Colonic mucosa (tissue), 4 donors: ENCODE results near the gene TMEM212. TPM values are rescaled to one million over a fixed set of nuclear protein-coding genes. Genes with fewer than 3 reads are reported as not detected.
A peak's percentile ranks its signal among the peaks of the same experiment; 100 is the strongest.

Experiments used
- DNase-seq: peaks from one replicate; pipeline ENCODE4 v3.0.0-alpha.2; 2020
- H3K27ac ChIP-seq: fragments of 200-600 bp; one replicate; pipeline ENCODE4 v1.8.0; 2021
- H3K27me3 ChIP-seq: fragments of 200-600 bp; one replicate; pipeline ENCODE4 v1.8.0; 2021
- H3K36me3 ChIP-seq: fragments of 200-600 bp; one replicate; pipeline ENCODE4 v1.8.0; 2021
- H3K4me1 ChIP-seq: fragments of 200-600 bp; one replicate; pipeline ENCODE4 v1.8.0; 2021; ENCODE audit warnings: mild to moderate bottlenecking
- H3K4me3 ChIP-seq: fragments of 200-600 bp; one replicate; pipeline ENCODE4 v1.8.0; 2021
- H3K9ac ChIP-seq, 2 donors: one replicate each; pipeline ENCODE4 v1.7.0; 2013; ENCODE audit warnings: control low read depth in 2 of 2, low read depth in 2 of 2, low read length in 2 of 2
- H3K9me3 ChIP-seq: fragments of 200-600 bp; one replicate; pipeline ENCODE4 v1.8.0; 2021
- intact Hi-C: fragments of 100-400 bp; cut with DNase I; formaldehyde crosslinking; loops from one replicate; pipeline ENCODE4 v1.14.1; 2022
- total RNA-seq, 2 donors: library from RNA; stranded (reverse); fragmentation: NEBNext Ultra II Directional in 1 of 2; extraction: Animal tissue kit (Norgen Biotek cat#: 25700) in 1 of 2; gene quantifications; one replicate each; pipeline ENCODE4 v1.2.1, GENCODE V29; 2021
- TF ChIP-seq, protein P1 (sequence below): fragments of 200-600 bp; IDR thresholded peaks from one replicate; pipeline ENCODE4 v1.8.0; 2022; ENCODE audit warnings: antibody characterized with exemption, mild to moderate bottlenecking
- donor health status: healthy.
- donor health status: DM: no; HTN: no; CAD: no.
- donor health status: DM: no; HTN: no; CAD: no.

The TMEM212 gene
- total RNA-seq, 2 donors from 2014 or later = not detected

GRCh38 chr3:171832989-171833388 lies 10.2 kb upstream of the TMEM212 start:
- no peak overlapping the region for H3K9ac ChIP-seq
- H3K27me3 ChIP-seq = no peaks in the 10 kb centered on the region
- no peaks in the 10 kb centered on the region for H3K36me3 ChIP-seq
- no peak overlapping the region for H3K4me3 ChIP-seq
- no peaks in the 10 kb centered on the region for H3K9me3 ChIP-seq
- no peaks in the 10 kb centered on the region for H3K4me1 ChIP-seq
- intact Hi-C loops = no loop called here
- DNase-seq = no peak
- H3K27ac ChIP-seq = no peak overlapping the region
- TF ChIP-seq, protein P1, sequence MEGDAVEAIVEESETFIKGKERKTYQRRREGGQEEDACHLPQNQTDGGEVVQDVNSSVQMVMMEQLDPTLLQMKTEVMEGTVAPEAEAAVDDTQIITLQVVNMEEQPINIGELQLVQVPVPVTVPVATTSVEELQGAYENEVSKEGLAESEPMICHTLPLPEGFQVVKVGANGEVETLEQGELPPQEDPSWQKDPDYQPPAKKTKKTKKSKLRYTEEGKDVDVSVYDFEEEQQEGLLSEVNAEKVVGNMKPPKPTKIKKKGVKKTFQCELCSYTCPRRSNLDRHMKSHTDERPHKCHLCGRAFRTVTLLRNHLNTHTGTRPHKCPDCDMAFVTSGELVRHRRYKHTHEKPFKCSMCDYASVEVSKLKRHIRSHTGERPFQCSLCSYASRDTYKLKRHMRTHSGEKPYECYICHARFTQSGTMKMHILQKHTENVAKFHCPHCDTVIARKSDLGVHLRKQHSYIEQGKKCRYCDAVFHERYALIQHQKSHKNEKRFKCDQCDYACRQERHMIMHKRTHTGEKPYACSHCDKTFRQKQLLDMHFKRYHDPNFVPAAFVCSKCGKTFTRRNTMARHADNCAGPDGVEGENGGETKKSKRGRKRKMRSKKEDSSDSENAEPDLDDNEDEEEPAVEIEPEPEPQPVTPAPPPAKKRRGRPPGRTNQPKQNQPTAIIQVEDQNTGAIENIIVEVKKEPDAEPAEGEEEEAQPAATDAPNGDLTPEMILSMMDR = no peak

DNA sequence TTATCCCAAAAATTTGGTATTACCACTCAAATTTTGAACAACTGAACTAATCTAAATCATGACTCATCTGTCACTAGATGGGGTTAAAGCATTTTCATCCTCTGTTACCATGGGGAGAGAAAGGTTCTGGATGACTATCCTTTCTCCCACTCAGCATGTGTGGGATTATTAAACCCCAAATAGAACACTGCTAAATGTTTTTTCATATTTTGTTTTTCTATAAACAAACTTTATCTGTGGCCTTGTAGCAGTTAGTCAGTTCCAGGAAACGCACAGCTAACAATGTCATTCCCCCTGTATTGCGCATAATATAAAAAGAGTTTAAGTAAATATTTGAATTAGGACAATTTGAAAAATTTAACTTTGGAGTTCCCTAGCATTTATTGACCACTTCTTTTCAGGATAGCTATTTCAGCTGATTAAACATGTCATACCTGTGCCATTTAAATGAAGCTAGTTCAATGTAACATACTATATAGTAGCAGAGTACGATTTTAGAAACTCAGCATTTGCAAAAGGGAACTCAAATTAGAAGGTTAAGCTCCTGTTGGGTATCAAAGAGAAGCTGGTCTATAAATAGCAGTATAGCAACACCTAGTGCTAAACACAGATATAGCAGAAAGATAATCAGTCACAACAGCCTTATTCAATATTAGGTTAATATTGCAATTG lies 9.2 kb upstream of the TMEM212 start:
- DNase-seq = no peak
- H3K27ac ChIP-seq = no peak overlapping the region
- no peak overlapping the region for H3K4me3 ChIP-seq
- H3K27me3 ChIP-seq = no peaks in the 10 kb centered on the region
- TF ChIP-seq, protein P1 = peak; percentile 34
- intact Hi-C loops = no loop called here
- no peaks in the 10 kb centered on the region for H3K36me3 ChIP-seq
- H3K9ac ChIP-seq = no peak overlapping the region
- peaks cover 3% of the 10 kb centered on the region for H3K4me1 ChIP-seq
- no peaks in the 10 kb centered on the region for H3K9me3 ChIP-seq

- Histone ChIP-seq H3K4me3 (no peak overlapping the region), H3K27me3 (no peaks in the 10 kb centered on the region), H3K27ac (no peak overlapping the region), H3K4me1 (peaks cover 6% of the 10 kb centered on the region), H3K9me3 (no peaks in the 10 kb centered on the region), H3K36me3 (no peaks in the 10 kb centered on the region), H3K9ac (no peak overlapping the region)
- intact Hi-C loops = no loop called here
- TF ChIP-seq, protein P1 = no peak
- no peak for DNase-seq
These were observed 8.7 kb upstream of the TMEM212 start for GRCh38 chr3:171834461-171834801.

DNA sequence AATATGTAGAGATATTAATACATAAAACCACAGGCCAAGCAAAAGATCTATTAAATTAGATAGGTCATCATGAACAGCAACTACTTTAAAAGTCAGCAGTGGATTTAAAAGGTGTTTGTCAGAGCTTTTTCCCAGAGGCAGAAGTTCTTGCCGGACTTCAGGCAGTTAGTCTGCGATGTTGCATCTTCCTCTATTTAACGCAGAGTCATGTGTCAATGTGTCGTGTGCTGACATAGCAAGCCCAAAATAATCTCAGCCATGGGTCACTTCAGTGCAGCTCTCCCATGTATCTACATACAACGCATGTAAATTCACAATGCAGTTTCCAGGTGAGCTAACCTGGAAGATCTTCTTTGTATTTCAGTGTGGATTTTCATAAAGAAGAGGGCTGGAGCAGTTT lies 8.0 kb upstream of the TMEM212 start:
- TF ChIP-seq, protein P1 = no peak
- DNase-seq = no peak
- H3K27ac ChIP-seq = no peak overlapping the region

DNA sequence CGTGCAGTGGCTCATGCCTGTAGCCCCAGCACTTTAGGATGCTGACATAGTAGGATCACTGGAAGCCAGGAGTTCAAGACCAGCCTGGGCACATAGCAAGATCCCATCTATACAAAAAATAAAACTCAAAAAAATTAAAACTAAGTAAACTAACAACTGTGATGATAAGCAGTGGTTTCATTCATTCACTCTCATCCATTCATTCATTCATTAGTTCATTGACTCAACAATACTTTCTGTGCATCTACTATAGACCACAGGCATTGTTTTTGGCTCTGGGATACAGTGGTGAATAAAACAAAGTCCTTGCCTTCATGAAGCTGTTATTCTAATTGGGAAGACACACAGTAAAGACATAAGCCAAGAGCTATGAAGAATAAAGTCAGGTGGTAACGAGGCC lies 7.5 kb upstream of the TMEM212 start:
- TF ChIP-seq, protein P1 = no peak
- Histone ChIP-seq H3K4me3 (no peak overlapping the region), H3K27me3 (no peaks in the 10 kb centered on the region), H3K4me1 (peaks cover 6% of the 10 kb centered on the region), H3K27ac (no peak overlapping the region), H3K9me3 (no peaks in the 10 kb centered on the region), H3K36me3 (no peaks in the 10 kb centered on the region), H3K9ac (no peak overlapping the region)
- DNase-seq = no peak
- intact Hi-C loops = no loop called here

More for the DNA sequence above, 8.0 kb upstream of the TMEM212 start:
- Histone ChIP-seq H3K4me3 (no peak overlapping the region), H3K27me3 (no peaks in the 10 kb centered on the region), H3K9me3 (no peaks in the 10 kb centered on the region), H3K4me1 (peaks cover 6% of the 10 kb centered on the region), H3K9ac (no peak overlapping the region), H3K36me3 (no peaks in the 10 kb centered on the region)
- intact Hi-C loops = no loop called here
